ENCODE data around the gene PDZD2.

- TF ChIP-seq CTCF (IDR thresholded peaks at IDR 0.05) (no peak), POLR2A (IDR thresholded peaks at IDR 0.05) (no peak)
Measured at GRCh38 chr5:31663519-31663918, 24.6 kb downstream of the PDZD2 start.

Data from vagina (tissue), 2 donors.